ENCODE measurements around the gene AIFM3. TPM values are rescaled to one million over a fixed set of nuclear protein-coding genes. Genes with fewer than 3 reads are reported as not detected.

Gene AIFM3
- total RNA-seq, 3 donors from 2014 or later, result 1.6 to 3.3 (median 2.2) TPM

GRCh38 chr22:21030032-21030431, 63.0 kb downstream of the AIFM3 start:
- no peak overlapping the region for H3K27ac ChIP-seq
- no peak for TF ChIP-seq POLR2AphosphoS5 (IDR thresholded peaks at IDR 0.05)
- TF ChIP-seq CTCF (IDR thresholded peaks at IDR 0.05), result no peak
- intact Hi-C loops (cut with DNase I; ENCODE audit: low total_unique reads), result no loop called here
- peaks cover 0 to 5% of the 10 kb centered on the region in 2 donors for H3K4me1 ChIP-seq
- no peaks in the 10 kb centered on the region for H3K27me3 ChIP-seq
- no peaks in the 10 kb centered on the region for H3K9me3 ChIP-seq
- H3K36me3 ChIP-seq, result no peaks in the 10 kb centered on the region
- DNase-seq (ENCODE audit: low spot score in 2 of 2), result no peak
- H3K4me3 ChIP-seq, result no peak overlapping the region

Other genes with a start within 250 kb of the AIFM3 start
- gene SERPIND1, start 193.1 kb upstream of the AIFM3 start, total RNA-seq, result under 1 TPM in 1 of 3 donors, not detected in 2; 0.29 TPM
- 100 to 1,000 TPM in 1 of 3 donors, 10 to 100 TPM in 2; 62.7 to 103 (median 73.5) TPM for gene PI4KA, start 108.4 kb upstream of the AIFM3 start, total RNA-seq
- 10 to 100 TPM; 17.7 to 28.2 (median 22.5) TPM for gene SNAP29, start 108.2 kb upstream of the AIFM3 start, total RNA-seq
- 10 to 100 TPM; 36.8 to 46.5 (median 42.3) TPM for gene CRKL, start 49.8 kb upstream of the AIFM3 start, total RNA-seq
- gene LZTR1, start 15.0 kb downstream of the AIFM3 start, total RNA-seq, result 10 to 100 TPM; 37.6 to 59.0 (median 46.2) TPM
- 10 to 100 TPM; 35.8 to 59.9 (median 52.4) TPM for gene THAP7, start 34.9 kb downstream of the AIFM3 start, total RNA-seq
- gene P2RX6, start 47.9 kb downstream of the AIFM3 start, total RNA-seq, result 1 to 10 TPM in 1 of 3 donors, not detected in 2; 1.6 TPM
- gene SLC7A4, start 65.3 kb downstream of the AIFM3 start, total RNA-seq, result 1 to 10 TPM; 1.6 to 2.4 (median 2.0) TPM
- not detected for gene LRRC74B, start 78.7 kb downstream of the AIFM3 start, total RNA-seq